ENCODE results near the gene CACNA1C.
"Not testable (repeated sequence)": the region's sequence is repeated elsewhere in the genome, so short reads cannot be mapped to it uniquely, and the experiment has no call there.

The CACNA1C gene

GRCh38 chr12:2076196-2076570 lies 23.4 kb downstream of the CACNA1C start:
- peak; percentile 27 for DNase-seq (ENCODE audit: low spot score)

GRCh38 chr12:2076728-2077127 lies 23.9 kb downstream of the CACNA1C start:
- no peak for DNase-seq (ENCODE audit: low spot score)

- DNase-seq (ENCODE audit: low spot score): no peak
Observed at GRCh38 chr12:2080604-2081003, 27.8 kb downstream of the CACNA1C start.

- no peak for DNase-seq (ENCODE audit: low spot score)
Observed at GRCh38 chr12:2082321-2082720, 29.5 kb downstream of the CACNA1C start.

- DNase-seq (ENCODE audit: low spot score): no peak
Observed at GRCh38 chr12:2083008-2083407, 30.2 kb downstream of the CACNA1C start.

- no peak for DNase-seq (ENCODE audit: low spot score)
Observed at GRCh38 chr12:2083561-2083960, 30.8 kb downstream of the CACNA1C start.

- peak; percentile 80 for DNase-seq (ENCODE audit: low spot score)
Observed at GRCh38 chr12:2084553-2085296, 31.9 kb downstream of the CACNA1C start.

GRCh38 chr12:2092354-2092753 lies 39.6 kb downstream of the CACNA1C start:
- DNase-seq (ENCODE audit: low spot score): no peak

GRCh38 chr12:2092890-2093289 lies 40.1 kb downstream of the CACNA1C start:
- DNase-seq (ENCODE audit: low spot score): peak; percentile 74

GRCh38 chr12:2094597-2094996 lies 41.8 kb downstream of the CACNA1C start:
- DNase-seq (ENCODE audit: low spot score): peak; percentile 64

- no peak for DNase-seq (ENCODE audit: low spot score)
Observed at GRCh38 chr12:2095878-2096277, 43.1 kb downstream of the CACNA1C start.

- no peak for DNase-seq (ENCODE audit: low spot score)
Observed at GRCh38 chr12:2097617-2098016, 44.8 kb downstream of the CACNA1C start.

GRCh38 chr12:2098852-2099251 lies 46.1 kb downstream of the CACNA1C start:
- DNase-seq (ENCODE audit: low spot score): no peak

GRCh38 chr12:2099595-2099994 lies 46.8 kb downstream of the CACNA1C start:
- no peak for DNase-seq (ENCODE audit: low spot score)

GRCh38 chr12:2101359-2101758 lies 48.6 kb downstream of the CACNA1C start:
- no peak for DNase-seq (ENCODE audit: low spot score)

GRCh38 chr12:2101771-2102170 lies 49.0 kb downstream of the CACNA1C start:
- peak; percentile 56 for DNase-seq (ENCODE audit: low spot score)

GRCh38 chr12:2102736-2103135 lies 49.9 kb downstream of the CACNA1C start:
- not testable (repeated sequence) for DNase-seq (ENCODE audit: low spot score)

GRCh38 chr12:2105387-2105786 lies 52.6 kb downstream of the CACNA1C start:
- DNase-seq (ENCODE audit: low spot score): not testable (repeated sequence)

- DNase-seq (ENCODE audit: low spot score): no peak
Observed at GRCh38 chr12:2108166-2108565, 55.4 kb downstream of the CACNA1C start.

GRCh38 chr12:2108975-2109671 lies 56.3 kb downstream of the CACNA1C start:
- DNase-seq (ENCODE audit: low spot score): no peak

GRCh38 chr12:2110127-2110526 lies 57.3 kb downstream of the CACNA1C start:
- DNase-seq (ENCODE audit: low spot score): no peak

GRCh38 chr12:2110849-2111566 lies 58.2 kb downstream of the CACNA1C start:
- DNase-seq (ENCODE audit: low spot score): no peak

- DNase-seq (ENCODE audit: low spot score): no peak
Observed at GRCh38 chr12:2111826-2112225, 59.0 kb downstream of the CACNA1C start.
